IMR-90 (cell line): ENCODE data around the gene FAHD2A. TPM values are rescaled to one million over a fixed set of nuclear protein-coding genes. Genes with fewer than 3 reads are reported as not detected.

ENCODE experiments used
- ATAC-seq: fragments of 200-7000 bp; cut with Tn5 transposase; 2 replicates; pipeline ENCODE4 v1.9.1; 2020; ENCODE audit warnings: low read depth, mild to moderate bottlenecking, moderate library complexity
- BruUV-seq: library from RNA; stranded (reverse); fragments of 400-500 nt; replicated peaks from 2 replicates; lab custom pipeline; 2021; lab: Mats Ljungman, UMichigan
- CTCF ChIA-PET: fragments of 300-600 bp; formaldehyde crosslinking; extraction: SDS; loops from one replicate; lab custom pipeline; 2021; ENCODE audit warnings: antibody characterized with exemption; lab: Yijun Ruan, JAX
- POLR2A ChIA-PET: fragments of 300-600 bp; sonication (Branson Sonifier 250); formaldehyde crosslinking; loops from one replicate; lab custom pipeline; 2022; ENCODE audit warnings: antibody characterized with exemption; ENCODE audit not compliant: unreplicated experiment; lab: Charles Lee
- DNase-seq: peaks from one replicate; pipeline ENCODE4 v3.0.0; 2013
- H2AFZ ChIP-seq: replicated peaks from 2 replicates; pipeline ENCODE3; 2013; ENCODE audit warnings: low read length, mild to moderate bottlenecking; ENCODE audit not compliant: poor library complexity
- H2AK5ac ChIP-seq: 2 replicates; pipeline ENCODE4 v1.6.1; 2013; ENCODE audit warnings: low read depth, low read length, inconsistent platforms
- H2AK9ac ChIP-seq: replicated peaks from 2 replicates; pipeline ENCODE3; 2013; ENCODE audit warnings: mild to moderate bottlenecking, low read depth, low read length, moderate library complexity; ENCODE audit not compliant: poor library complexity
- H2BK120ac ChIP-seq: 2 replicates; pipeline ENCODE4 v1.6.1; 2013; ENCODE audit warnings: low read depth, low read length, inconsistent platforms
- H2BK15ac ChIP-seq: 3 replicates; pipeline ENCODE4 v1.6.1; 2013; ENCODE audit warnings: low read depth, low read length, inconsistent platforms
- H2BK20ac ChIP-seq: 2 replicates; pipeline ENCODE4 v1.6.1; 2013; ENCODE audit warnings: low read depth, mild to moderate bottlenecking, inconsistent platforms, low read length, moderate library complexity
- H2BK5ac ChIP-seq: 2 replicates; pipeline ENCODE4 v1.6.1; 2013; ENCODE audit warnings: mild to moderate bottlenecking, low read depth, low read length, inconsistent platforms; ENCODE audit not compliant: poor library complexity, severe bottlenecking
- H3K14ac ChIP-seq: replicated peaks from 2 replicates; pipeline ENCODE4 v1.6.1; 2013; ENCODE audit warnings: low read depth, low read length, inconsistent platforms
- H3K18ac ChIP-seq: 2 replicates; pipeline ENCODE4 v1.6.1; 2013; ENCODE audit warnings: low read depth, low read length, control low read depth
- H3K23ac ChIP-seq: 2 replicates; pipeline ENCODE4 v1.6.1; 2013; ENCODE audit warnings: low read depth, low read length, inconsistent platforms
- H3K27ac ChIP-seq: 2 replicates; pipeline ENCODE4 v1.5.1; 2013; ENCODE audit warnings: mild to moderate bottlenecking, control low read depth, low read length; ENCODE audit not compliant: insufficient read depth
- H3K27me3 ChIP-seq: 2 replicates; pipeline ENCODE4 v1.6.1; 2013; ENCODE audit warnings: low read length; ENCODE audit not compliant: control insufficient read depth, insufficient read depth
- H3K36me3 ChIP-seq: 2 replicates; pipeline ENCODE4 v1.6.1; 2013; ENCODE audit warnings: low read length, mixed read lengths; ENCODE audit not compliant: control insufficient read depth, insufficient read depth
- H3K4ac ChIP-seq: 2 replicates; pipeline ENCODE4 v1.6.1; 2013; ENCODE audit warnings: low read depth, low read length, inconsistent platforms
- H3K4me1 ChIP-seq: 2 replicates; pipeline ENCODE4 v1.6.1; 2013; ENCODE audit warnings: low read length, mixed read lengths; ENCODE audit not compliant: control insufficient read depth, insufficient read depth
- H3K4me2 ChIP-seq: 2 replicates; pipeline ENCODE4 v1.6.1; 2013; ENCODE audit warnings: low read depth, mild to moderate bottlenecking, control low read depth, low read length, moderate library complexity
- H3K4me3 ChIP-seq: 2 replicates; pipeline ENCODE4 v1.5.1; 2013; ENCODE audit warnings: low read depth, mild to moderate bottlenecking, control low read depth, low read length, moderate library complexity; ENCODE audit not compliant: insufficient read depth
- H3K56ac ChIP-seq: 2 replicates; pipeline ENCODE4 v1.6.1; 2013; ENCODE audit warnings: low read length, inconsistent platforms; ENCODE audit not compliant: insufficient read depth; ENCODE audit errors: extremely low read depth
- H3K79me1 ChIP-seq, 2 experiments: 2 replicates each; pipeline ENCODE4 v1.6.1; 2013; ENCODE audit warnings: low read length in 2 of 2, inconsistent platforms in 1 of 2, low read depth in 1 of 2
- H3K9ac ChIP-seq: 2 replicates; pipeline ENCODE4 v1.6.1; 2013; ENCODE audit warnings: low read depth, low read length, control low read depth
- H3K9me1 ChIP-seq: 2 replicates; pipeline ENCODE4 v1.6.1; 2013; ENCODE audit warnings: low read length, inconsistent platforms; ENCODE audit not compliant: insufficient read depth
- H3K9me3 ChIP-seq: 2 replicates; pipeline ENCODE4 v1.6.1; 2013; ENCODE audit warnings: low read length; ENCODE audit not compliant: control insufficient read depth, insufficient read depth
- H4K20me1 ChIP-seq: 2 replicates; pipeline ENCODE4 v1.6.1; 2013; ENCODE audit warnings: low read length, inconsistent platforms; ENCODE audit not compliant: insufficient read depth
- H4K5ac ChIP-seq: 2 replicates; pipeline ENCODE4 v1.6.1; 2013; ENCODE audit warnings: mild to moderate bottlenecking, low read depth, low read length, control low read depth
- H4K8ac ChIP-seq, 2 experiments: 2 replicates each; pipeline ENCODE4 v1.6.1; 2013; ENCODE audit warnings: low read depth in 2 of 2, low read length in 2 of 2, control low read depth in 1 of 2, inconsistent platforms in 1 of 2
- H4K91ac ChIP-seq: 2 replicates; pipeline ENCODE4 v1.6.1; 2013; ENCODE audit warnings: low read depth, low read length, inconsistent platforms; ENCODE audit not compliant: insufficient read depth
- BHLHE40 ChIP-seq: fragments of 150-350 bp; IDR thresholded peaks from 2 replicates; pipeline ENCODE4 v1.6.1; 2016; ENCODE audit warnings: mild to moderate bottlenecking, low read depth, low read length
- CEBPB ChIP-seq: IDR thresholded peaks from 2 replicates; pipeline ENCODE4 v1.6.1; 2012; ENCODE audit warnings: low read depth, low read length, improper control_type of control experiment
- CHD1 ChIP-seq: IDR thresholded peaks from 2 replicates; pipeline ENCODE4 v1.6.1; 2012; ENCODE audit warnings: low read depth, low read length, improper control_type of control experiment
- CTCF ChIP-seq: conservative IDR thresholded peaks from 2 replicates; pipeline ENCODE4 v1.5.1; 2012; ENCODE audit warnings: mild to moderate bottlenecking, low read depth, low read length, improper control_type of control experiment
- ELK1 ChIP-seq: fragments of 150-350 bp; IDR thresholded peaks from 2 replicates; pipeline ENCODE4 v1.6.1; 2016; ENCODE audit warnings: low read depth, mild to moderate bottlenecking, low read length, moderate library complexity, borderline replicate concordance
- FOS ChIP-seq: fragments of 150-350 bp; IDR thresholded peaks from 2 replicates; pipeline ENCODE4 v1.6.1; 2016; ENCODE audit warnings: low read depth, low read length
- MAFK ChIP-seq: IDR thresholded peaks from 2 replicates; pipeline ENCODE4 v1.6.1; 2012; ENCODE audit warnings: low read depth, low read length, improper control_type of control experiment
- MAZ ChIP-seq: IDR thresholded peaks from 2 replicates; pipeline ENCODE4 v1.6.1; 2012; ENCODE audit warnings: low read depth, mild to moderate bottlenecking, low read length, improper control_type of control experiment, moderate library complexity, borderline replicate concordance
- MXI1 ChIP-seq: IDR thresholded peaks from 2 replicates; pipeline ENCODE4 v1.6.1; 2012; ENCODE audit warnings: low read depth, mild to moderate bottlenecking, low read length, moderate library complexity, borderline replicate concordance
- NFE2L2 ChIP-seq: fragments of 150-350 bp; IDR thresholded peaks from 2 replicates; pipeline ENCODE4 v1.6.1; 2016; ENCODE audit warnings: low read depth, mild to moderate bottlenecking, low read length
- POLR2A ChIP-seq: IDR thresholded peaks from 2 replicates; pipeline ENCODE4 v1.6.1; 2012; ENCODE audit warnings: mild to moderate bottlenecking, low read depth, low read length
- RAD21 ChIP-seq: IDR thresholded peaks from 2 replicates; pipeline ENCODE4 v1.6.1; 2012; ENCODE audit warnings: low read length, improper control_type of control experiment
- RCOR1 ChIP-seq: IDR thresholded peaks from 2 replicates; pipeline ENCODE4 v1.6.1; 2012; ENCODE audit warnings: mild to moderate bottlenecking, low read length, improper control_type of control experiment; ENCODE audit not compliant: insufficient replicate concordance
- RFX5 ChIP-seq: IDR thresholded peaks from 2 replicates; pipeline ENCODE4 v1.8.0; 2012; ENCODE audit warnings: low read depth, mild to moderate bottlenecking, low read length, moderate library complexity
- SMC3 ChIP-seq: fragments of 150-350 bp; IDR thresholded peaks from 2 replicates; pipeline ENCODE4 v1.6.1; 2016; ENCODE audit warnings: low read depth, mild to moderate bottlenecking, antibody characterized with exemption, low read length, moderate library complexity
- USF2 ChIP-seq: fragments of 150-350 bp; IDR thresholded peaks from 2 replicates; pipeline ENCODE4 v1.6.1; 2017; ENCODE audit warnings: mild to moderate bottlenecking, antibody characterized with exemption, low read length, low read depth
- WGBS, 2 experiments: methylation state at CpG; one replicate each; pipeline versions ENCODE4 v1.1.5 to v1.1.7; 2013; ENCODE audit warnings: missing lambda C conversion rate in 2 of 2; ENCODE audit not compliant: insufficient read length in 1 of 2; ENCODE audit errors: extremely low coverage in 2 of 2; 5-methylcytosine and 5-hydroxymethylcytosine counted together
- dilution Hi-C: fragments of 300-500 bp; cut with HindIII; formaldehyde crosslinking; loops from one replicate; pipeline ENCODE4 v1.14.3; 2018; ENCODE audit warnings: low sequenced_read_pairs; ENCODE audit not compliant: unreplicated experiment
- in situ Hi-C: fragments of 300-500 bp; cut with MboI; formaldehyde crosslinking; loops from 3 replicates; pipeline ENCODE4 v1.14.3; 2019; ENCODE audit warnings: low sequenced_read_pairs, inconsistent platforms, mixed read lengths
- intact Hi-C: fragments of 100-400 bp; cut with micrococcal nuclease; formaldehyde crosslinking; loops from 2 replicates; pipeline ENCODE4 v1.10.0; 2022
- polyA plus RNA-seq, 3 experiments: library from polyadenylated mRNA; depleted of rRNA; stranded (reverse); fragments of >200 nt; gene quantifications; 2 replicates each; pipeline ENCODE4 v1.2.3, GENCODE V29; 2012; ENCODE audit warnings: low replicate concordance in 1 of 3
- total RNA-seq: library from RNA; depleted of rRNA; stranded (reverse); fragments of >200 nt; gene quantifications from 2 replicates; pipeline ENCODE4 v1.2.3, GENCODE V29; 2012

The FAHD2A gene
- total and polyA plus RNA-seq, 2 of the 4 experiments (the other 2 are of a cell fraction): 35.1 to 36.2 TPM

- Histone ChIP-seq H2BK5ac (no peak overlapping the region), H4K91ac (no peak overlapping the region), H4K20me1 (no peaks in the 10 kb centered on the region), H2AFZ (no peak overlapping the region), H2BK15ac (no peak overlapping the region), H2BK120ac (no peak overlapping the region), H3K9me3 (no peaks in the 10 kb centered on the region), H3K4me1 (no peaks in the 10 kb centered on the region), H3K14ac (no peak overlapping the region), H3K9ac (no peak overlapping the region), H3K36me3 (no peaks in the 10 kb centered on the region), H3K4ac (no peak overlapping the region), H2AK9ac (no peak overlapping the region), H2BK20ac (no peak overlapping the region), H3K4me3 (no peak overlapping the region), H4K5ac (no peak overlapping the region), H3K27ac (no peak overlapping the region), H3K4me2 (no peak overlapping the region), H3K9me1 (no peaks in the 10 kb centered on the region), H2AK5ac (no peak overlapping the region), H3K23ac (no peak overlapping the region), H3K56ac (no peak overlapping the region), H3K27me3 (peaks cover 8% of the 10 kb centered on the region; the same call in 1 of the 2 replicates), H3K18ac (no peak overlapping the region), H3K79me1 (no peaks in the 10 kb centered on the region), H4K8ac (no peak overlapping the region)
- no TSS peak for BruUV-seq
- DNase-seq (no peak), ATAC-seq (no peak)
- no peak for TF ChIP-seq ELK1
- no peak for TF ChIP-seq BHLHE40
- TF ChIP-seq MAZ: no peak
- no peak for TF ChIP-seq RFX5
- no peak for TF ChIP-seq NFE2L2
- TF ChIP-seq CHD1: no peak
- no peak for TF ChIP-seq POLR2A
- no peak for TF ChIP-seq RCOR1
- no peak for TF ChIP-seq CEBPB
- TF ChIP-seq RAD21: no peak
- TF ChIP-seq SMC3: no peak
- TF ChIP-seq CTCF: no peak
- no peak for TF ChIP-seq MAFK
- no peak for TF ChIP-seq USF2
- TF ChIP-seq FOS: no peak
- TF ChIP-seq MXI1: no peak
- 0% methylated on average over 1 of the region's 8 CpGs; no CpG with 5 or more reads in 1 of the 2 experiments for WGBS, 2 experiments
- CTCF ChIA-PET: no interaction called here
- in situ Hi-C loops (no loop called here), intact Hi-C loops (no loop called here), dilution Hi-C loops (no loop called here)
- POLR2A ChIA-PET: no interaction called here
These were observed 10.7 kb upstream of the FAHD2A start for GRCh38 chr2:95391641-95392310.
